GM12873 (cell line): Measurements from ENCODE around the gene RIPOR3.
A peak's percentile ranks its signal among the peaks of the same experiment; 100 is the strongest.

Experiments
- CTCF ChIP-seq: IDR thresholded peaks from 2 replicates; pipeline ENCODE4 v1.5.1; 2012; ENCODE audit warnings: low read depth, mild to moderate bottlenecking, moderate library complexity, low read length, control low read depth; ENCODE audit not compliant: insufficient read depth; ENCODE audit errors: missing control alignments

The RIPOR3 gene

GRCh38 chr20:50628853-50629669, 62.3 kb downstream of the RIPOR3 start:
- no peak for TF ChIP-seq CTCF

- no peak for TF ChIP-seq CTCF
Observed at GRCh38 chr20:50628332-50628731, 63.0 kb downstream of the RIPOR3 start.

GRCh38 chr20:50627747-50628146, 63.6 kb downstream of the RIPOR3 start:
- TF ChIP-seq CTCF = no peak

- peak; percentile 52 for TF ChIP-seq CTCF
Observed at GRCh38 chr20:50625986-50626677, 65.2 kb downstream of the RIPOR3 start.

- TF ChIP-seq CTCF = no peak
Observed at GRCh38 chr20:50624351-50625016, 66.9 kb downstream of the RIPOR3 start.

GRCh38 chr20:50621068-50621665, 70.2 kb downstream of the RIPOR3 start:
- no peak for TF ChIP-seq CTCF

- TF ChIP-seq CTCF = no peak
Observed at GRCh38 chr20:50618537-50618936, 72.8 kb downstream of the RIPOR3 start.
